Measurements from ENCODE around the gene ATP2B2. TPM values are rescaled to one million over a fixed set of nuclear protein-coding genes. Genes with fewer than 3 reads are reported as not detected.

The ATP2B2 gene
- total and polyA plus RNA-seq, 2 experiments from 2014 or later: 0.42 to 0.63 TPM

DNA sequence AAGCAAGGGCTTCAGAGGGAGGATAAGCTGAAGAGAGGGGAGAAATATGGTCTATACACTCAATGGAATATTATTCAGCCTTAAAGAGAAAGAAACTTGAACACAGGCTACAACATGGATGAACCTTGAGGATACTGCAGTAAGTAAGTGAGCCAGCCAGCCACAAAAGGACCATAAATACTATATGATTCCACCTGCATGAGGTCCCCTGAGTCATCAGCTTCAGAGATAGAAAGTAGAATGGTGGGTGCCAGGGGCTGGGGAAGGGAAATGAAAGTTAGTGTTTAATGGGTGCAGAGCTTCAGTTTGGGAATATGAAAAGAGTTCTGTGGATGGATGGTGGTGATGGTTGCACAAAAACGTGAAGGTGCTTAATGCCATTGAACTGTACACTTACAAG is 116.0 kb downstream of the ATP2B2 start:
- Histone ChIP-seq H4K20me1 (replicated peaks; ENCODE audit: insufficient read depth) (no peaks in the 10 kb centered on the region), H3K4me2 (no peak overlapping the region), H3K4me1 (ENCODE audit: insufficient read depth) (no peaks in the 10 kb centered on the region), H3K4me3 (no peak overlapping the region), H3K27me3 (ENCODE audit: insufficient read depth) (no peaks in the 10 kb centered on the region), H3K27ac (ENCODE audit: low read depth) (no peak overlapping the region), H3K36me3 (ENCODE audit: insufficient read depth) (no peaks in the 10 kb centered on the region; the same call in 1 of the 2 replicates), H3K79me2 (replicated peaks; ENCODE audit: insufficient read depth) (no peaks in the 10 kb centered on the region), H2AFZ (no peak overlapping the region), H3F3A (replicated peaks; ENCODE audit: low read depth) (no peaks in the 10 kb centered on the region), H3K9me2 (ENCODE audit: insufficient read depth) (peaks cover 4% of the 10 kb centered on the region; the same call in 1 of the 2 replicates)
- H3K27me3 Mint-ChIP-seq (ENCODE audit: insufficient read depth, low read depth, poor library complexity): peaks cover 6% of the 10 kb centered on the region
- DNase-seq (ENCODE audit: low spot score): no peak
- ATAC-seq: no peak
- TF ChIP-seq, protein P1, sequence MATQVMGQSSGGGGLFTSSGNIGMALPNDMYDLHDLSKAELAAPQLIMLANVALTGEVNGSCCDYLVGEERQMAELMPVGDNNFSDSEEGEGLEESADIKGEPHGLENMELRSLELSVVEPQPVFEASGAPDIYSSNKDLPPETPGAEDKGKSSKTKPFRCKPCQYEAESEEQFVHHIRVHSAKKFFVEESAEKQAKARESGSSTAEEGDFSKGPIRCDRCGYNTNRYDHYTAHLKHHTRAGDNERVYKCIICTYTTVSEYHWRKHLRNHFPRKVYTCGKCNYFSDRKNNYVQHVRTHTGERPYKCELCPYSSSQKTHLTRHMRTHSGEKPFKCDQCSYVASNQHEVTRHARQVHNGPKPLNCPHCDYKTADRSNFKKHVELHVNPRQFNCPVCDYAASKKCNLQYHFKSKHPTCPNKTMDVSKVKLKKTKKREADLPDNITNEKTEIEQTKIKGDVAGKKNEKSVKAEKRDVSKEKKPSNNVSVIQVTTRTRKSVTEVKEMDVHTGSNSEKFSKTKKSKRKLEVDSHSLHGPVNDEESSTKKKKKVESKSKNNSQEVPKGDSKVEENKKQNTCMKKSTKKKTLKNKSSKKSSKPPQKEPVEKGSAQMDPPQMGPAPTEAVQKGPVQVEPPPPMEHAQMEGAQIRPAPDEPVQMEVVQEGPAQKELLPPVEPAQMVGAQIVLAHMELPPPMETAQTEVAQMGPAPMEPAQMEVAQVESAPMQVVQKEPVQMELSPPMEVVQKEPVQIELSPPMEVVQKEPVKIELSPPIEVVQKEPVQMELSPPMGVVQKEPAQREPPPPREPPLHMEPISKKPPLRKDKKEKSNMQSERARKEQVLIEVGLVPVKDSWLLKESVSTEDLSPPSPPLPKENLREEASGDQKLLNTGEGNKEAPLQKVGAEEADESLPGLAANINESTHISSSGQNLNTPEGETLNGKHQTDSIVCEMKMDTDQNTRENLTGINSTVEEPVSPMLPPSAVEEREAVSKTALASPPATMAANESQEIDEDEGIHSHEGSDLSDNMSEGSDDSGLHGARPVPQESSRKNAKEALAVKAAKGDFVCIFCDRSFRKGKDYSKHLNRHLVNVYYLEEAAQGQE (IDR thresholded peaks at IDR 0.05; ENCODE audit: unreplicated experiment): no peak
- TF ChIP-seq, protein P2, sequence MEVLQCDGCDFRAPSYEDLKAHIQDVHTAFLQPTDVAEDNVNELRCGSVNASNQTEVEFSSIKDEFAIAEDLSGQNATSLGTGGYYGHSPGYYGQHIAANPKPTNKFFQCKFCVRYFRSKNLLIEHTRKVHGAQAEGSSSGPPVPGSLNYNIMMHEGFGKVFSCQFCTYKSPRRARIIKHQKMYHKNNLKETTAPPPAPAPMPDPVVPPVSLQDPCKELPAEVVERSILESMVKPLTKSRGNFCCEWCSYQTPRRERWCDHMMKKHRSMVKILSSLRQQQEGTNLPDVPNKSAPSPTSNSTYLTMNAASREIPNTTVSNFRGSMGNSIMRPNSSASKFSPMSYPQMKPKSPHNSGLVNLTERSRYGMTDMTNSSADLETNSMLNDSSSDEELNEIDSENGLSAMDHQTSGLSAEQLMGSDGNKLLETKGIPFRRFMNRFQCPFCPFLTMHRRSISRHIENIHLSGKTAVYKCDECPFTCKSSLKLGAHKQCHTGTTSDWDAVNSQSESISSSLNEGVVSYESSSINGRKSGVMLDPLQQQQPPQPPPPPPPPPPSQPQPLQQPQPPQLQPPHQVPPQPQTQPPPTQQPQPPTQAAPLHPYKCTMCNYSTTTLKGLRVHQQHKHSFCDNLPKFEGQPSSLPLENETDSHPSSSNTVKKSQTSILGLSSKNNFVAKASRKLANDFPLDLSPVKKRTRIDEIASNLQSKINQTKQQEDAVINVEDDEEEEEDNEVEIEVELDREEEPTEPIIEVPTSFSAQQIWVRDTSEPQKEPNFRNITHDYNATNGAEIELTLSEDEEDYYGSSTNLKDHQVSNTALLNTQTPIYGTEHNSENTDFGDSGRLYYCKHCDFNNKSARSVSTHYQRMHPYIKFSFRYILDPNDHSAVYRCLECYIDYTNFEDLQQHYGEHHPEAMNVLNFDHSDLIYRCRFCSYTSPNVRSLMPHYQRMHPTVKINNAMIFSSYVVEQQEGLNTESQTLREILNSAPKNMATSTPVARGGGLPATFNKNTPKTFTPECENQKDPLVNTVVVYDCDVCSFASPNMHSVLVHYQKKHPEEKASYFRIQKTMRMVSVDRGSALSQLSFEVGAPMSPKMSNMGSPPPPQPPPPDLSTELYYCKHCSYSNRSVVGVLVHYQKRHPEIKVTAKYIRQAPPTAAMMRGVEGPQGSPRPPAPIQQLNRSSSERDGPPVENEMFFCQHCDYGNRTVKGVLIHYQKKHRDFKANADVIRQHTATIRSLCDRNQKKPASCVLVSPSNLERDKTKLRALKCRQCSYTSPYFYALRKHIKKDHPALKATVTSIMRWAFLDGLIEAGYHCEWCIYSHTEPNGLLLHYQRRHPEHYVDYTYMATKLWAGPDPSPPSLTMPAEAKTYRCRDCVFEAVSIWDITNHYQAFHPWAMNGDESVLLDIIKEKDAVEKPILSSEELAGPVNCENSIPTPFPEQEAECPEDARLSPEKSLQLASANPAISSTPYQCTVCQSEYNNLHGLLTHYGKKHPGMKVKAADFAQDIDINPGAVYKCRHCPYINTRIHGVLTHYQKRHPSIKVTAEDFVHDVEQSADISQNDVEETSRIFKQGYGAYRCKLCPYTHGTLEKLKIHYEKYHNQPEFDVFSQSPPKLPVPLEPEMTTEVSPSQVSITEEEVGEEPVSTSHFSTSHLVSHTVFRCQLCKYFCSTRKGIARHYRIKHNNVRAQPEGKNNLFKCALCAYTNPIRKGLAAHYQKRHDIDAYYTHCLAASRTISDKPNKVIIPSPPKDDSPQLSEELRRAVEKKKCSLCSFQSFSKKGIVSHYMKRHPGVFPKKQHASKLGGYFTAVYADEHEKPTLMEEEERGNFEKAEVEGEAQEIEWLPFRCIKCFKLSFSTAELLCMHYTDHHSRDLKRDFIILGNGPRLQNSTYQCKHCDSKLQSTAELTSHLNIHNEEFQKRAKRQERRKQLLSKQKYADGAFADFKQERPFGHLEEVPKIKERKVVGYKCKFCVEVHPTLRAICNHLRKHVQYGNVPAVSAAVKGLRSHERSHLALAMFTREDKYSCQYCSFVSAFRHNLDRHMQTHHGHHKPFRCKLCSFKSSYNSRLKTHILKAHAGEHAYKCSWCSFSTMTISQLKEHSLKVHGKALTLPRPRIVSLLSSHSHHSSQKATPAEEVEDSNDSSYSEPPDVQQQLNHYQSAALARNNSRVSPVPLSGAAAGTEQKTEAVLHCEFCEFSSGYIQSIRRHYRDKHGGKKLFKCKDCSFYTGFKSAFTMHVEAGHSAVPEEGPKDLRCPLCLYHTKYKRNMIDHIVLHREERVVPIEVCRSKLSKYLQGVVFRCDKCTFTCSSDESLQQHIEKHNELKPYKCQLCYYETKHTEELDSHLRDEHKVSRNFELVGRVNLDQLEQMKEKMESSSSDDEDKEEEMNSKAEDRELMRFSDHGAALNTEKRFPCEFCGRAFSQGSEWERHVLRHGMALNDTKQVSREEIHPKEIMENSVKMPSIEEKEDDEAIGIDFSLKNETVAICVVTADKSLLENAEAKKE (CRISPR knock-in tag; IDR thresholded peaks at IDR 0.05): no peak
- TF ChIP-seq, protein P3, sequence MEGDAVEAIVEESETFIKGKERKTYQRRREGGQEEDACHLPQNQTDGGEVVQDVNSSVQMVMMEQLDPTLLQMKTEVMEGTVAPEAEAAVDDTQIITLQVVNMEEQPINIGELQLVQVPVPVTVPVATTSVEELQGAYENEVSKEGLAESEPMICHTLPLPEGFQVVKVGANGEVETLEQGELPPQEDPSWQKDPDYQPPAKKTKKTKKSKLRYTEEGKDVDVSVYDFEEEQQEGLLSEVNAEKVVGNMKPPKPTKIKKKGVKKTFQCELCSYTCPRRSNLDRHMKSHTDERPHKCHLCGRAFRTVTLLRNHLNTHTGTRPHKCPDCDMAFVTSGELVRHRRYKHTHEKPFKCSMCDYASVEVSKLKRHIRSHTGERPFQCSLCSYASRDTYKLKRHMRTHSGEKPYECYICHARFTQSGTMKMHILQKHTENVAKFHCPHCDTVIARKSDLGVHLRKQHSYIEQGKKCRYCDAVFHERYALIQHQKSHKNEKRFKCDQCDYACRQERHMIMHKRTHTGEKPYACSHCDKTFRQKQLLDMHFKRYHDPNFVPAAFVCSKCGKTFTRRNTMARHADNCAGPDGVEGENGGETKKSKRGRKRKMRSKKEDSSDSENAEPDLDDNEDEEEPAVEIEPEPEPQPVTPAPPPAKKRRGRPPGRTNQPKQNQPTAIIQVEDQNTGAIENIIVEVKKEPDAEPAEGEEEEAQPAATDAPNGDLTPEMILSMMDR (conservative IDR thresholded peaks at IDR 0.05; ENCODE audit: low read depth in 2 of 2): no peak
- no peak for TF ChIP-seq ZNF331 (CRISPR knock-in tag; IDR thresholded peaks at IDR 0.05; ENCODE audit: low read depth)
- TF ChIP-seq, protein P4, sequence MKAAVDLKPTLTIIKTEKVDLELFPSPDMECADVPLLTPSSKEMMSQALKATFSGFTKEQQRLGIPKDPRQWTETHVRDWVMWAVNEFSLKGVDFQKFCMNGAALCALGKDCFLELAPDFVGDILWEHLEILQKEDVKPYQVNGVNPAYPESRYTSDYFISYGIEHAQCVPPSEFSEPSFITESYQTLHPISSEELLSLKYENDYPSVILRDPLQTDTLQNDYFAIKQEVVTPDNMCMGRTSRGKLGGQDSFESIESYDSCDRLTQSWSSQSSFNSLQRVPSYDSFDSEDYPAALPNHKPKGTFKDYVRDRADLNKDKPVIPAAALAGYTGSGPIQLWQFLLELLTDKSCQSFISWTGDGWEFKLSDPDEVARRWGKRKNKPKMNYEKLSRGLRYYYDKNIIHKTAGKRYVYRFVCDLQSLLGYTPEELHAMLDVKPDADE (IDR thresholded peaks at IDR 0.05): no peak
- no peak for TF ChIP-seq POLR2AphosphoS5 (IDR thresholded peaks at IDR 0.05; ENCODE audit: low read depth)
- TF ChIP-seq STAT1 (IDR thresholded peaks at IDR 0.05; ENCODE audit: unreplicated experiment): no peak
- no peak for TF ChIP-seq EZH2 (IDR thresholded peaks at IDR 0.05; ENCODE audit: low read depth, unreplicated experiment)
- TF ChIP-seq CREB1 (CRISPR knock-in tag; IDR thresholded peaks at IDR 0.05; ENCODE audit: low read depth): no peak
- TF ChIP-seq EZH2phosphoT487 (IDR thresholded peaks at IDR 0.05; ENCODE audit: unreplicated experiment): no peak
- H3K4me1 Mint-ChIP-seq: peaks cover 11% of the 10 kb centered on the region; the same call in 2 of the 3 replicates
- H3K4me3 Mint-ChIP-seq: no peak overlapping the region
- 0 out of 3 replicates have a peak, but pooled peaks cover 3% of the 10 kb centered on the region for H3K36me3 Mint-ChIP-seq (ENCODE audit: low read depth)
- no peak overlapping the region for H3K27ac Mint-ChIP-seq
- peaks cover 23% of the 10 kb centered on the region for H3K9me3 Mint-ChIP-seq

Data from GM23338 (cell line).